ENCODE data around the gene ANKRD16.
A peak's percentile ranks its signal among the peaks of the same experiment; 100 is the strongest.
"Not testable (repeated sequence)": the region's sequence is repeated elsewhere in the genome, so short reads cannot be mapped to it uniquely, and the experiment has no call there.

Gene ANKRD16

DNA sequence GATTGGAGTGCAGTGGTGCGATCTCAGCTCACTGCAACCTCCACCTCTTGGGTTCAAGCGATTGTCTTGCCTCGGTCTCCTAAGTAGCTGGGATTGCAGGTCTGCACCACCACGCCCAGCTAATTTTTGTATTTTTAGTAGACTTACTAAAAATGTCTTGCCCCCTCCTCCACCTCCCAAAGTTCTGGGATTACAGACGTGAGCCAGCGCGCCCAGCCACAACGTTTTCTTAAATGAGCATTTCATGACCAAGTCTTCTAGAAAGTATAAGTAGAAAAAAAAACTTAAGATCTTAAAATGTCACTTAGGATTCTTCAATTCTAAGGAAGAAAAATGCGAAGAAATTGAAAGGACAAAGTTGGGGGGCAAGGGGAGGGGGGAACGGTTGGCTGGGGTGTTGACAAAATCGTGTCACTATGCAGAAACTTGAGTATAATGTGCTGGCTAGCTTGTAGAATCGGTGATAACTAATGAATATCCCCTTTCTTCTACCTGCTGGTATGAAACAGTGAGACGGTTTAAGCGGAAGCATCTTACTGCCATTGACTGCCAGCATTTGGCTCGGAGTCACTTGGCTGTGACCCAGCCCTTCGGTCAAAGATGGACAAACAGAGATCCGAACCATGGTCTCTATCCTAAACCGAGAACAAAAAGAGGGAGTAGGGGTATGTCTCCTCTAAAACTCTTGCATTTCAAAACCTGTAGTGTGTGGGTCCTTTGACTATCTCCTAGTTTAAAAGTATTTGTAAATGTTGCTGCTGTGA lies 13.0 kb upstream of the ANKRD16 start:
- DNase-seq = no peak

DNA sequence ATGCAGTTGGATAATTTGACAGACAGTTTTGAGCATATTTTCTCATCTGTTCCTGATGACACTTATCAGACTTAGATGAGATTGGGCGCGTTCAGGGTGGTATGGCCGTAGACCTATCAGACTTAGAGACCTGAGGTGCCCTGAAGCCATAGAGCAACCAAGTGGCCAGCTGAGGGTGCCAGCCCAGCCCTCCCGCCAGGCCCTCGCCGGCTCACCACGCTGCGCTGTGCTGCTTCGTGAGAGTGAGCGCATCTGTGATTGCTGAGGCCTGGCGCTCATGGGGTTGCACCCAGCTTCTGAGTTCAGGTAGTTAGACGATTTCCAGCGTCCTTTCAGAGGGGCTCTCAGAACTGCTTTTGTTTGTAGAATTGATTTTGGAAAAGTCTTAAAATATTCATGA lies 10.6 kb upstream of the ANKRD16 start:
- DNase-seq = no peak

DNA sequence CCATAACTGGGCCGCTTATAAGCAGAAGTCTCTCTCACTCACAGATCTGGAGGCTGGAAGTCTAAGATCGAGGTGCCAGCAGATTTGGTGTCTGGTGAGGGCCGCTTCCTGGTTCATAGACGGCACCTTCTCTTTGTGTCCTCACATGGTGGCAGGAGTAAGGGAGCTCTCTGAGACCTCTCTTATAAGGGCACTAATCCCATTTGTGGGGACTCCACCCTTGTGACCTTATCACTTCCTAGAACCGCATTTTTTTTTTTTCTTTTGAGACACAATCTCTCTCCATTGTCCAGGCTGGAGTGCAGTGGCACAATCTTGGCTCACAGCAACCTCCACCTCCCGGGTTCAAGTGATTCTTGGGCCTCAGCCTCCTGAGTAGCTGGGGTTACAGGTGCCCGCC lies 8.5 kb upstream of the ANKRD16 start:
- no peak for DNase-seq

DNA sequence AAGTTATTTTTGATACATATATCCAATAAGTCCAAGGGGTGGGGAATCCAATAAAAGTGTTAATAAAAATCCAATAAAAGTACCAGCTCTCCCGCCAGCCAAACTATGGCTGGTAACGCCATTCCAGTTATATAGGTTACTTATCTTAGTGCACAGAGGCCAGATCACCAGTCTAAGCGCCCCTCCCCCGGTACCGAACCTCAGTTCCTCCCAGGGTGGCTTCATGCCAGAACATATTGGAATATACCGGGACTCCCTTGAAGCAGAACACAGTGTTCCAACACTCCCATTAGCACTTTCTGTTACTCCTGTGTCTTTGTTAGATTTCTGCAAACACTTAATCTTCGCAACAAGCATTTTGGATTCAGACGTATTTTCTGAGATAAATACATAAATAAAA lies 7.8 kb upstream of the ANKRD16 start:
- no peak for DNase-seq

DNA sequence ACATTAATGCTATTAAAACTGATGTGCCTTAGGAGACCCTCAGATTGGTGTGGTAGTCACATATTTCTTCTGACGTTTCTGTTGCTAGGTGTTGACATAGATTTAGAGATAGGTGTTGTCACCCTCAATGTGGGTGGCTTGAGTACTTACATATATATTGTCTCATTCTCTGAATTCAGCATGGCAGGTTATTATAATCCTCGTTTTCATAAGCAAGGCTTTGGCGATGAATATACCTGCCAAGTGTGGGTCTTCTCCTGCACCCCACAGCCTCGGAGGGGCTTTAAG lies 7.3 kb upstream of the ANKRD16 start:
- DNase-seq = no peak

DNA sequence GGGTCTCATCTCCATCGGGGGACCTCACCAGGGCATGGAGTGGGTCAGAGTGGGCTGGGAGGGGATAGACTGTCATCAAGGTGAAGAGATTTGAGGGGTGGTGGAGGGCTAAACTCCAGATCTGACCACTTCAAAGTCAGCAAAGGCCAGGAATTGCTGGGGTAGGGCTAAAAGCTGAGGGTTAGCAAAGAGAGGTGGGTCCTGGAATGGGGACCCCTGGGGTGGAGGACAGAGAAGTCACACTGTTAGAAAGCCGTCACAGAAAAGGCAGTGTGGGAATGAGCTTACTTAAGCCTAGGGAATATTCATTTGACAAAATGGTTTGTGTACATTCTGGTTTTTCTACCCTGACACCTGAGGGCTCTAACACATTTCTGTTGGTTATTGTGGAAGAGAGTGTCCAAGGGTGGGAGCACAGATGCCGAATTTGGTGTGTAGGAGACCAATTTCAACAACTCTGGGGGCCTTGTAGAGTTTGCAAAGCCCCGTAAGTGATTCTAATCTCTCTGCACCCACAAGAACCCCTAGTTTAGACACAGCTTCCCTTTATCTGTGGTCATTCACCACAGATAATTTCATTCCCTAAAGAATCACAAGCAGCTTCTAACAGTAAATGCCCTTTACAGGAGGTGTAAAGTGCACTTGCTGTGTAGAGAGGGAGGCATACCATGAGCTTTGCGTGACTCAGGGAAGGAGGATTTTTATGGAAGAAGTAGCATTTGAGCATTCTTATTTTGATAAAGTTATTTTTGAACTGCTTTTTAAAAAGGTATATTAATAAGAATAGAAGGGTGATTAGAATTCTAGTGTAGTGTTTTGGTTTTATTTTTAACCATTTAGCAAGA lies 6.7 kb upstream of the ANKRD16 start:
- no peak for DNase-seq

DNA sequence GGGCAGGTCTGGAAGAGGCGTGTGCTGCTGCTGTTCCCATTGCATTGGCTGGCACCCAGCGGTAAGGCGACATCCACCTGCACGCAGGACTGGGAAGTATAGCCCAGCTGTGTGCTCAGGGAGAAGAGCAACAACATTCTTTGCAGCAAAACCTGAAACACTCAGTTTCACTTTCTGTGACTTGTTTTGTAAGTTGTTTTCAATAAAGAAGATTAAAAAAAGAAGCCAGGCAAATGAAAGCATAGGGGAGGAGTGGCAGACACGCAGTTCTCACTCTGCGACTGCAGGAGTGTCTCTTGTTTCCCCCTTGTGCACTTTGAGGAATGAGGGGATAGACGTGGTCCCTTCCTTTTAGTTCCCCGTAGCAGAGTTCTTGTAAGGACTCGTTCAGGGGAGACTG lies 6.1 kb upstream of the ANKRD16 start:
- no peak for DNase-seq

DNA sequence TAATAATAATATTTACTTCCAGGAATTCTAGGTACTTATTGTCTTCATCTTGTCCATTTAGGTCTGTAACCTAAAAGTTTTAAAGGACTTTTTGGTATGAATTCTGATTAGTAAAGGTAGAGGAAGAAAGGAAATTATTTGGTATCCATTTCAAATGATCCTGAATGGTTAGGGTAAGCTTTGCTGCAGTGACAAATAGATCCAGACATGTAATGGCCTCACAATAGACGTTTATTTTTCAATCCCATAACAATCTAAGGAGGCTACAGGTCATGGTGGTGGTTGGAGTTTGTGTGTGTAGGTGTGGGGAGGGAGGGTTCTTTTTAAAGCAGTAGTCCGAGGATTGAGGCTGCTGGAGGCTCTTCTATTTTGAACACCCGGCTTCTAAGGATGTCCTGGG lies 5.7 kb upstream of the ANKRD16 start:
- DNase-seq = no peak

DNA sequence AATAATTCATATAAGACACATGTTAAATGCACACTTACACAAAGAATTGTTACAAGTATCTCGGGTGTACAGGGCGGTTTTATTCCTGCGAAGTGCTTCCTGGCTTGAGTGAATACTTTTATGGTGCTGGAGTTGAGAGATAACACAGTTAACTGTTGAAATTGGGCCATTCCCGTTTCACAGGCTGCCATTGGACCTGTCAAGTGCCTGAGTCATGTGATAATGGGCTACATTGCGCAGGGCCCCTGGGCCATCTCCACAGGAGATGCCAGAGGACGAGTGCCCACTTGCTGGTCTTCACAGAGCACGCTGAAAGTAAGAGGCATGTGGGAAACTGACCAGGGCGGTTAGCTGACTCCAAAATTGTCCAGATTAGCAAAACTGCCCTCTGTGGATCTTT lies 5.2 kb upstream of the ANKRD16 start:
- no peak for DNase-seq

DNA sequence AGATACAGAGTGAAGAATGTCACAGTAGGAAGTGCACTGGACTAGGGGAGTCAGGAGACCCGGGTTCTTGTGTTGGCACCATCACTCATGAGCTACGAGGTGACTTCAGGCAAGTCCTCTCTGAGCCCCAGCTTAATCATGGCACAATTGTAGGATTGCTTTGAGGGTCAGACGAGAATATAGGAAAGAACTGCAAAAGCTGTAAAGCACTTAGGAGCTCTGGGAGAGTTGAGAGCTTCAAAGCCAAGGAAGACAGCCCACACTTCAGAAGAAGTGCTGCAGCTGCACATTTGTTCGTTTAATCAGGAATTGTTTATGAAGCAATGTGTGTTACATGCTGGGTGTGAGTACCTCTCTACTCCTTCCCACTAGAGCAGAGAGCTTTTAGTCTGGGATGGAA lies 4.7 kb upstream of the ANKRD16 start:
- no peak for DNase-seq

DNA sequence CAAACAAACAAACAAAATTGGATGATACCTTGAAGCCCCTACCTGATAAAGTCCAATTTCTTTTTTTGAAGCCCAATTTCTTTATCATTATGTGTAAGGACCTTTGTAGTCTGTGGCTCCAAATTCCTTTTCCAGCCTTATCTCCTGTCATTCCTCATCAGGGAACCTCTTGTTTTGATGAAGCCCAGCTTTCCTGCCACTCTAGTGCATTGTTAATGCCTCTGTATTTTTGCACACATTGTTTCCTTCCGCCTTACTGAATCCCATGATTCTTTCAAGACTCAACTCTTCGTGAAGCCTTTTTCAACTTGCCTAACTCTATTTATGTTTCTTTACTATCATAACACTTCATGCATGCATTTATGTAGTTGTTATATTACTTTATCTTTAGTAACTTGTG lies 3.6 kb upstream of the ANKRD16 start:
- no peak for DNase-seq

DNA sequence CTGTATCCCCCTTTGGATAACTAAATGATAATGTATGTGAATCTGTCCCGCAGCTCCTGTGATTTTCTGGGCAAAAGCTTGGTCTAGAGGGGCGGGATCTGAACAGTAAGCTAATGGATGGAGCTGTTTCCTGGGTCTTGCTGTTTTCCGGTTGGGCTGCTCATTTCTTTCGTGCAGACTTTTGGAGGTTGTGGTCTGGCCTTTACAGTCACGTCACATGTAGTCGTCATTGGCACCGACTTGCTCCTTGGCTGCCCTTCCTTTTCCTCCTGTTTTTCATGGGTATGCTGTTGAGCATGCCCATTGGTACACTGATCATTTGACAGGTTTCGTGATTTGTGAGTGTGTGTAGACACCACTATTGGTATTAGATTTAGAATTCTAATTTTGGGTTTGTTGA lies 2.3 kb upstream of the ANKRD16 start:
- DNase-seq = no peak

DNA sequence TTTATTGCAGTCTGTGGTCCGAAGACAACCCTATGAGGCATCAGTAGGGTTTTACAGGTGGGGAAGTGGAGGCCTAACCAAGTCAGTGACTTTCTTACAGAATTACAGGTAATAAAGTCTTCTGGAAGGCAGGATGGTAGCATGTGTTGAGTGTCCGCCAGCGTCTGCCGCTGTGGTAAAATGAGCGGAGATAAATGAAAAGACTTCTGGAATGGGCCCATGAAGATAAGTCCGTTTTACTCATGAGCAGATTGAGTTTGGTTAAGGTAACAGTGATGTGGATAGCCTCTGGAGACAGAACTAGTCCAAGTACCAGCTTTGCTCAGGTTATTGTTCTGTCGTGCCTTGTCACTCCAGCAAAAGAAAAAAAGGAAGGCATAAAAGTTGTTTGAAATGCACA lies 1.3 kb upstream of the ANKRD16 start:
- no peak for DNase-seq

DNA sequence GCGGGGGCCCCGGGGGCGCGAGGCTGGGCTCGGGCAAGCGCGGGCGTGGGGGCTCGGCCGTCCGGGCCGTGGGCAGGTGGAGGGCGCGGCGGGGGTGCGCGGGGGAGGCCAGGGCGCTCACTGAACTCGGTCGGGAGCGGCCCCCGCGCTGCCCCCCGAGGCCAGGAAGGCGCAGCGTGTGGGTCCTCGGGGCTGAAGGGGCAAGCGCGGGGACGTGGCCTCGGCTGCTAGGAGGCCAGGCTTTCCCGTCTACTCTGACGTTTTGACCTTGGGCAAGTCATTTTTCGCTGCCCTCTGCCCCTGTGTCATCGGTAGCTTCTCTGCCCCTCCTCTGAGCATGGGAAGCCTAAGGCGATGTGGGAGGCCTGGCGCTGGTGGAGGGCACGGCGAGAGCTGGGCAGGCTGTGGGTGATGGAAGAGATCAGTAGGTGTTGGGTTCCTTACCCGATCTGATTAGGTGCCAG lies 791 bp upstream of the ANKRD16 start:
- DNase-seq = no peak

DNA sequence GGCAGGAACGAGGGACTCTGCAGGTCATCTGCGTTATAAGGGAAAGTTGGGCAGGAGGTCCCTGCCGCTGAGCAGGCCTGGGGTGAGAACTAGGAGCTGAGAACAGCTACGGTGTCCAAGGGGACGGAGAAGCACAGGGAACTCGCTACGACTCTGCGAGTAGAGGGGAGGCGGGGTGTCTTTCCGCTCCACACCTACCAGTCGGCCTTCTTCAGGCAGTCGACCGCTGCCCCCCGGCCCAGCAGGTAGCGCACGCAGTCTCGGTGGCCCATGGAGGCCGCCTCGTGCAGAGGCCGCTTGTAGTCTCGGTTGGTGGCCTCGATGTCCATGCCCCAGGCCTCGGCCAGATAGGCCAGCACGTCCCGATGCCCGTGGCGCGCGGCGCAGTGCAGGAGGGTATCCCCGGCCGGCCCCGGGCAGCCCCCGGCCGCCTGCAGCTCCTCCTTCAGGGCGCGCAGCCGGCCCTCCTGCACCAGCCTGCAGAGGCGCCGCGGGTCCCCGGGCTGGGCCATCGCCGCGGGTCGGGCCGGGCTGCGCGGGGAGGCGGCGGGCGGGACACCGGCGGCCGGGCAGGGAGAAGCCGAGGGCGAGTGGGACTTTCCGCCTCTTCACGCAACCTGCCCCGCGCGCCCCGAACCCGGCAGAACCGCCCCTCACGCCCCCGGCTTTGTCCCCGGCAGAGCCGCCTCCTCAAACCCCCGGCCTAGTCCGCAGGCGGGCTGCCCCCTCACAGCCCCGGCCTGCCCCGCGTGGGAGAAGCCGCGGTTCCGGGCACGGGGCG lies 660 bp downstream of the ANKRD16 start:
- DNase-seq = peak; percentile 51

DNA sequence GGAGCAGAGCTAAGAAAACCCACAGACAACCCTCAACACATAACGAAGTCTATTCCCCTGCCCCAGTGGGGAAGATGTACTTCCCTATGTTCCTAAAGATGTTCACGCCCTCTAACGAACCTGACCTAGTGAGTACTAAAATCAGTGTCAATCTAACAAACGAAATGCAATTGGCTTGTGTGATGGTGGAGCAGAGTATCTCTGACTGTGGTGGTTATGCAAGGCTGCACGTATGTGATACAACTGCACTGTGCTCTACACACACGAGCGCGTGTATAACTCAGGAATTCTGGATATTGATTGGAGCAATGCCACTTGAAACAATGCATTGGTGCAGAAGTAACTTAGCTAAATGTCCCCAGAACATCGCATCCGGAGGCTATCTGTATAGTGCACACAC lies 1.3 kb downstream of the ANKRD16 start:
- DNase-seq = no peak

DNA sequence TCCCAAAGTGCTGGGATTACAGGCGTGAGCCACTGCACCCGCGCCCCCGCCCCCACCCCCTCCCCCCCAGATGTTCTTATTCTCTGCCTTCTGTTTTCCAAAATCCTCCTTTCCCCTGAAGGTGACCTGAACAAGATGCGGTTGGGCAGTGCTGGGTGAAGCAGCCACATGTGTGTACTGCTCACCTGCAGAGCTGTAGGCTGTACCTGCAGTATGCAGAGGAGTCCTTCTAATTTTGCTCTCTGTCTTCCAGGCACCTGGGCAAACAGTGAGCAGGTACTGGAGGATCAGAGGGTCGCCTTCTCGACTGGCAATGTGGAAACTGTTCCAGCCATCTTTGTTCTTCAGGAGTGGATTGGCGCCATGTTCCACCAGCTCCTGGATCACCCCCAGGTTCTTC lies 2.1 kb downstream of the ANKRD16 start:
- DNase-seq = no peak

DNA sequence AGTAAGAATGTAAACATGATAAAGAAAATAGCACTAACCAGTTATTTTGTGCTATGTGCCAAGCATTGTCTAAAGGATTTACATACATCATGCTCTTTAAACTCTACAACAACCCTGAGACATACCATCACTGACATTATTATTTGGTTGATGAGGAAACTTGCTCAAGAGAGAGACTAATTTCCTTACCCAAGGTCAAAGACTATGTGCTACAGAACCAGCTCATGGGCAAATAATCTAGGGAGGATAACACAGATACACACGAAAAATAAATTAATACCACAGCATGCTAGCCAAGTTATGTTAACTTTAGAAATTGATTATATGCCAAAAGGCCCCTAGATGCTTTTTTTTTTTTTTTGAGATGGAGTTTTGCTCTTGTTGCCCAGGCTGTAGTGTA lies 2.7 kb downstream of the ANKRD16 start:
- no peak for DNase-seq

DNA sequence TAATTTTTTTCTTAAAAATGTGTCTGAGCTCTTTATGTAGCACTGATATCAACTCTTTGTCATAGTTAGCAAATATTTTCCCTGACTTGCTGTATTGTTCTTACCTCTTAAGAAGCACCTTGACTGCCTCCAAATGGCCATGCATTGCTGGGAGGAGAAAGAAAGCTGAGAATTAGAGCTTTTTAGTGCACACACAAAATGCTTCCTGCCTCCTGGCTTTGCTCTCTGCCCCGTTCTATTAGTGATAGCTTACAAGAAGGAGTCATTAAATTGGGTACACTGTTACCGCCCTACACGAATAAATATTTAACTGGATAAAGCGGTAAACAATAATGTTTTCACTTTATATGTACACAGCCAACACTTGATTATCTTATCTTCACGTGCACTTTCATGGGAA lies 4.1 kb downstream of the ANKRD16 start:
- DNase-seq = no peak

DNA sequence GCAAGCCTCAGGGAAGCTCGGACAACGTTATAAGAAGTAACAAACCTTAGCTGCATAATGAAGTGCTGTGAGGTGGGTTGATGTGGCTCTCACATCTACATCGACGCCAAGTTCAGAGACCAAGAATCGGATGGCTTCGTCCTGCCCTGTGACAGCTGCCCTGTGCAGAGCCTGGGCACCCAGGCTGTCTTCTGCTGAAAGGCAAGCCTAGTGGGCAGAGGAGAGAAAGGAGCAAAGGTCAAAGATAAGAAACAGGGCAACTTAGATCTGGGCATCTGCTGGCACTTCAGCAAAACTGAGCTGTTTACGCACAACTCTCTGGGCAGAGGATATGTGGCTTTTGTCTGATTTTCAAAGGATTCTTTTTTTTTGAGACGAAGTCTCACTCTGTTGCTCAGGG lies 6.7 kb downstream of the ANKRD16 start:
- DNase-seq = no peak

DNA sequence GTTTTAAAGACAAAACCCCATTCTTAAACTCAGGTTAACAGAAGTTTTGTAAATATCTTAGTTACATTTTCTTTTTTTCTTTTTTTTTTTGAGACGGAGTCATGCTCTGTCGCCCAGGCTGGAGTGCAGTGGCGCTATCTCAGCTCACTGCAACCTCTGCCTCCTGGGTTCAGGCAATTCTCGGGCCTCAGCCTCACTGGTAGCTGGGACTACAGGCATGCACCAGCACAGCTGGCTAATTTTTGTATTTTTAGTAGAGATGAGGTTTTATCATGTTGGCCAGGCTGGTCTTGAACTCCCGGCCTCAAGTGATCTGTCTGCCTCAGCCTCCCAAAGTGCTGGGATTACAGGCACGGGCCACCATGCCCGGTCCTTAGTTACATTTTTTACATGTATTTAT lies 12.7 kb downstream of the ANKRD16 start:
- not testable (repeated sequence) for DNase-seq

DNA sequence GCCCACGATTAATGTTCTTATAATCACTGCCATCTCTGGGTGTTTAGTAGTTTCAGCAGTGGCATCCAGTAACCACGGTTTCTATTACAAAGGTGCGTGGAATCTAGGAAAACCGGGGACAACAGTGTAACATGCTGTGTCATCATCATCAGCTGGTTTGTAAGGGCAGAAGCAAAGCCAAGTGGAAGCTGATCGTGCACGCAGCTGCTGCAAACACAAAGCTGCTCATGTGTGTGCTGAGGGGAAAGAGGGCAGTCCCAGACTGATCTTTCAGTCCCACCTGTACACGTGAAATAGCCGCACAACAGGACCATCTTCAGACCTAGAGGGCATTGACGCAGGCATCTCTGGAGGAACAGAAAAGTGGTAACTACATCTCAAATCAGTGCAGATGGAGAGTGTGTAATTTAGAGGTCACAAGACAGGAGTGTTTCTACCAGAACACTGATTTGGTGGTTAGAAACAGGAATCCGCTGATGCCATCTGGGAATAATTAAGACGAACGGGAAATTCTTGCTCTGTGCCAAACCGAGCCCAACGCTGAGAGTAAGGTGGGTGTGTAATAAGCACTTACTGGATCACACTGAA lies 13.4 kb downstream of the ANKRD16 start:
- no peak for DNase-seq

DNA sequence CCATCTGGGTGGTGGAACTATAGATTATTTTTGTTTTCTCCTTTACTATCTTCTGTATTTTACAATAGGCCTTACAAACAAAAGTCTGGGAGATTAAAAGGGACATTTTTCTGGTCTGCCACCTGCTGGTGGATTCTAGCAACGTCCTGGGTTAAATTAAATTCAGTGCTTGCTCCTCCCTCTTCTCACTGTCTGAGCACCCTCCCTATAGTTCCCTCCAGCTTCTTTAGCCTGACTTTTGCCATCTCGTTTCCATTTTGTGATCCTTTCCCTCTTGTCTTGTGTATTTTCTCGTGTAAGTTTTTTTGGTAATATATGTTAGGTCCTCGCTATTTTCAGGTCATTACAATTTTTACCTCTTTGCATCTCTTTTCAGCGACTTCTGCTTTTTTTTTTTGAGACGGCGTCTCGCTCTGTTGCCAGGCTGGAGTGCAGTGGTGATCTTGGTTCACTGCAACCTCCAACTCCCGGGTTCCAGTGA lies 16.1 kb downstream of the ANKRD16 start:
- peak; percentile 85 for DNase-seq
